GM23248 (cell line): ENCODE measurements around the gene CNKSR3.

Experiments
- EZH2 ChIP-seq: fragments of 200-600 bp; sonication (generic); IDR thresholded peaks from 2 replicates; pipeline ENCODE4 v1.6.1; 2018; ENCODE audit warnings: antibody characterized with exemption, mild to moderate bottlenecking; ENCODE audit not compliant: insufficient read depth, poor library complexity, severe bottlenecking
- EZH2phosphoT487 ChIP-seq: fragments of 200-600 bp; sonication (generic); IDR thresholded peaks from 2 replicates; pipeline ENCODE4 v1.6.1; 2018; ENCODE audit warnings: antibody characterized with exemption, moderate library complexity, mild to moderate bottlenecking, low read depth; ENCODE audit not compliant: insufficient read depth

DNA sequence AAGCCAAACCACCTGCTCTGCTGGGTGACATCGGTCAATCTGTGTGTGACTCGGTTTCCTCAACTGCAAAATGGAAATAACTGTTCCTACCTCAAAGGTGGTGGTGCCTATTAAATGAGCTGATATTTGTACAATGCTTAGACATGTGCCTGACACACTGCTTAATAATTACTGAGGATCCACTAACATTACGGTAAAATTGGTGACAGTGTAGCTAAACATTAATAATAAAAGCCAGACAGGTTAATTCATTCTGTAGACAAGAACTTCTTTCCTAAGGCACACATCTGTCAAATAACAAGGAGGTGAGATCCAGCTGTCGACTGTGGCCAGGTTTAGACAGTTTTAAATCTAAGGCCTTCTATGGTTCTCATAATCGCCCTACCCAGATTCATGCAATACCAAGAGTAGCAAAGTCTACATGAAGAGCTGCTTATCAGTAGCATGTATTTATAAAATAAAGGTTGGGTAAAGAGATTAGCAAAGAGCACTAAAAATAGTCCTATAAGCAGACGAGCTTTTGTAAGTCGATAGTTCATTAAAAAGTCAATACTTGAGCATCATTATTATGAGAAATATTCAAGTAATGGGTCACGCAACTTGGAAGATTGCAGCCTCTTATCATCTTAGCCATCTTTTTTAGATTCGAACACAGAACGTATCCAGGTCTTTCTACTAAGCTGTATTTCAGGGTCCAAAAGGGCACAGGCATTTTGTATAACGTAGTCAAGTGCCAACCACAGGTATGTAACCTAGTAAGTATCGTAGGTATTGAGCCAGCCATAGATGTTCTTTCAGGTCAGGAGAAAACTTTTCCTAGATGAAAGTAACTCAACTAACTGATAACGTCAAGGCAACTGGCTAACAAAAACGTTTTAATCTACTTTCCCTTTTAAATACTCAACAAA is 3.2 kb downstream of the CNKSR3 start:
- TF ChIP-seq EZH2 (no peak), EZH2phosphoT487 (no peak)
